Keratinocyte (primary cell): ENCODE data around the gene MED25.

Experiments used
- EZH2 ChIP-seq: IDR thresholded peaks from one replicate; pipeline ENCODE4 v1.6.1; 2012; ENCODE audit warnings: inconsistent platforms, mild to moderate bottlenecking, low read length, moderate library complexity
- TF ChIP-seq, protein P1 (sequence below), 3 experiments: IDR thresholded peaks in 1 of 3; conservative IDR thresholded peaks in 1 of 3; optimal IDR thresholded peaks in 1 of 3; 2 replicates in 2 of 3; 3 replicates in 1 of 3; pipeline versions ENCODE3 to v1.5.1; 2011; ENCODE audit warnings: low read length in 3 of 3, mild to moderate bottlenecking in 3 of 3, moderate library complexity in 2 of 3, control low read depth in 1 of 3, inconsistent platforms in 1 of 3; ENCODE audit not compliant: insufficient read depth in 2 of 3; ENCODE audit errors: extremely low read depth in 1 of 3

DNA sequence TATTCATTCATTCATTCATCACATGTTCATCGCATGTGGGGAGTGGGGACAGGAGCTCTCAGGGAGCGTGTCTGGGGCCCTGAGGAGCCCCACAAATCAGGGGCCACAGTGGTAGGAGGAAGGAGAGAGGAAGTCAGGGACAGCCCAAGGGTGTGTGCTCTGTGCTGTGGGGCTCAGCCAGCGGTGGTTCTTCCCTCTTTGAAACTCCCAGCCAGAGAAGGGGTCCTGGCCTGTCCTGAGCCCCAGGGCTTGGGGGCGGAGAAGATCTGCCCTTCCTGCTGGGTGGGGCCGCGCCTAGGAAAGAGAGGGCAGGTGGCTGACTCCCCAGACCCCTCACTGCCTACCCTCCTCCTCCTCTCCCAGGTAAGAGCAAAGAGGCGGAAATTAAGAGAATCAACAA, 36.7 kb upstream of the MED25 start:
- TF ChIP-seq, protein P1, sequence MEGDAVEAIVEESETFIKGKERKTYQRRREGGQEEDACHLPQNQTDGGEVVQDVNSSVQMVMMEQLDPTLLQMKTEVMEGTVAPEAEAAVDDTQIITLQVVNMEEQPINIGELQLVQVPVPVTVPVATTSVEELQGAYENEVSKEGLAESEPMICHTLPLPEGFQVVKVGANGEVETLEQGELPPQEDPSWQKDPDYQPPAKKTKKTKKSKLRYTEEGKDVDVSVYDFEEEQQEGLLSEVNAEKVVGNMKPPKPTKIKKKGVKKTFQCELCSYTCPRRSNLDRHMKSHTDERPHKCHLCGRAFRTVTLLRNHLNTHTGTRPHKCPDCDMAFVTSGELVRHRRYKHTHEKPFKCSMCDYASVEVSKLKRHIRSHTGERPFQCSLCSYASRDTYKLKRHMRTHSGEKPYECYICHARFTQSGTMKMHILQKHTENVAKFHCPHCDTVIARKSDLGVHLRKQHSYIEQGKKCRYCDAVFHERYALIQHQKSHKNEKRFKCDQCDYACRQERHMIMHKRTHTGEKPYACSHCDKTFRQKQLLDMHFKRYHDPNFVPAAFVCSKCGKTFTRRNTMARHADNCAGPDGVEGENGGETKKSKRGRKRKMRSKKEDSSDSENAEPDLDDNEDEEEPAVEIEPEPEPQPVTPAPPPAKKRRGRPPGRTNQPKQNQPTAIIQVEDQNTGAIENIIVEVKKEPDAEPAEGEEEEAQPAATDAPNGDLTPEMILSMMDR (optimal IDR thresholded peaks at IDR 0.05 in 1 of 3, IDR thresholded peaks at IDR 0.05 in 1 of 3, conservative IDR thresholded peaks at IDR 0.05 in 1 of 3; ENCODE audit: extremely low read depth in 1 of 3, insufficient read depth in 2 of 3, low read length in 3 of 3), result no peak
- TF ChIP-seq EZH2, result no peak
